GM23338 (cell line): ENCODE measurements around the gene IFNG.

Experiments used
- CREB1 ChIP-seq: fragments of 250-450 bp; sonication (Bioruptor Pico); IDR thresholded peaks from 2 replicates; pipeline ENCODE4 v1.5.0; 2020; ENCODE audit warnings: low read depth, mild to moderate bottlenecking, moderate library complexity
- ETS1 ChIP-seq: IDR thresholded peaks from 2 replicates; pipeline ENCODE4 v1.6.1; 2016; ENCODE audit warnings: antibody characterized with exemption
- EZH2 ChIP-seq: fragments of 200-600 bp; sonication (generic); IDR thresholded peaks from one replicate; pipeline ENCODE4 v1.8.0; 2017; ENCODE audit warnings: antibody characterized with exemption, mild to moderate bottlenecking, low read depth; ENCODE audit not compliant: unreplicated experiment
- EZH2phosphoT487 ChIP-seq: fragments of 200-600 bp; sonication (generic); IDR thresholded peaks from one replicate; pipeline ENCODE4 v1.8.1; 2018; ENCODE audit warnings: antibody characterized with exemption; ENCODE audit not compliant: unreplicated experiment
- JUNB ChIP-seq: IDR thresholded peaks from one replicate; pipeline ENCODE4 v1.6.1; 2016; ENCODE audit warnings: antibody characterized with exemption; ENCODE audit not compliant: unreplicated experiment
- NANOG ChIP-seq: IDR thresholded peaks from 2 replicates; pipeline ENCODE4 v1.6.1; 2016; ENCODE audit warnings: antibody characterized with exemption, borderline replicate concordance
- POLR2AphosphoS5 ChIP-seq: IDR thresholded peaks from 2 replicates; pipeline ENCODE4 v1.6.1; 2016; ENCODE audit warnings: antibody characterized with exemption, low read depth
- REST ChIP-seq: IDR thresholded peaks from one replicate; pipeline ENCODE4 v1.6.1; 2018; ENCODE audit warnings: antibody characterized with exemption; ENCODE audit not compliant: unreplicated experiment
- ZNF114 ChIP-seq: fragments of 250-450 bp; sonication (Bioruptor Pico); IDR thresholded peaks from 2 replicates; pipeline ENCODE4 v1.5.0; 2020; ENCODE audit warnings: mild to moderate bottlenecking, moderate library complexity
- TF ChIP-seq, protein P1 (sequence below), 2 experiments: fragments of 200-600 bp in 1 of 2; sonication (generic) in 1 of 2; conservative IDR thresholded peaks; 2 replicates each; pipeline versions ENCODE4 v1.5.1 to v1.6.1; 2016 to 2017; ENCODE audit warnings: antibody characterized with exemption in 2 of 2, low read depth in 2 of 2, mild to moderate bottlenecking in 2 of 2, moderate library complexity in 1 of 2

DNA sequence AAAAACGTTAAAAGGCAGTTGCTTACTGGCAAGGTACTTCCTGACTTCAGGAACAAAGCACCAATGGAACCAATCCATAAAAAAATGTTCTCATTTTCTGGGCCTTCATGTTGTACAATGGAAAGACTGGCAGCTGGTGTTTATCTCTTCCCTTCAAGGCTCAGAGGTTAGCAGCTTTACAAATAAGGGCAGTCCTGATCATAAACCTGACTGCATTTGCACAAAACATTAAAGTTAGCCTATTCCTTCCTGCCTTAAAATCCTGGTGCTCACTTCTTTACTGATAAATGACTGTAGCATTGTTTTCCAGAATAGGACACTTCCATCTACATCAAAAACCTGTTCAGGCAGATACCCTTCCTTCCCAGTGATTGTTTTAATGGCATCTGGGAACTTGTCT, 46.9 kb upstream of the IFNG start:
- TF ChIP-seq, protein P1, sequence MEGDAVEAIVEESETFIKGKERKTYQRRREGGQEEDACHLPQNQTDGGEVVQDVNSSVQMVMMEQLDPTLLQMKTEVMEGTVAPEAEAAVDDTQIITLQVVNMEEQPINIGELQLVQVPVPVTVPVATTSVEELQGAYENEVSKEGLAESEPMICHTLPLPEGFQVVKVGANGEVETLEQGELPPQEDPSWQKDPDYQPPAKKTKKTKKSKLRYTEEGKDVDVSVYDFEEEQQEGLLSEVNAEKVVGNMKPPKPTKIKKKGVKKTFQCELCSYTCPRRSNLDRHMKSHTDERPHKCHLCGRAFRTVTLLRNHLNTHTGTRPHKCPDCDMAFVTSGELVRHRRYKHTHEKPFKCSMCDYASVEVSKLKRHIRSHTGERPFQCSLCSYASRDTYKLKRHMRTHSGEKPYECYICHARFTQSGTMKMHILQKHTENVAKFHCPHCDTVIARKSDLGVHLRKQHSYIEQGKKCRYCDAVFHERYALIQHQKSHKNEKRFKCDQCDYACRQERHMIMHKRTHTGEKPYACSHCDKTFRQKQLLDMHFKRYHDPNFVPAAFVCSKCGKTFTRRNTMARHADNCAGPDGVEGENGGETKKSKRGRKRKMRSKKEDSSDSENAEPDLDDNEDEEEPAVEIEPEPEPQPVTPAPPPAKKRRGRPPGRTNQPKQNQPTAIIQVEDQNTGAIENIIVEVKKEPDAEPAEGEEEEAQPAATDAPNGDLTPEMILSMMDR (conservative IDR thresholded peaks at IDR 0.05; ENCODE audit: low read depth in 2 of 2) = no peak
- TF ChIP-seq REST = no peak
- no peak for TF ChIP-seq JUNB
- no peak for TF ChIP-seq EZH2
- no peak for TF ChIP-seq POLR2AphosphoS5
- TF ChIP-seq ETS1 = no peak
- no peak for TF ChIP-seq EZH2phosphoT487
- TF ChIP-seq CREB1 (CRISPR knock-in tag) = no peak
- TF ChIP-seq NANOG = no peak
- TF ChIP-seq ZNF114 (CRISPR knock-in tag) = no peak
